ENCODE measurements around the gene ALOX12B.

- TF ChIP-seq CTCF (IDR thresholded peaks at IDR 0.05) = no peak
- no peak for TF ChIP-seq POLR2A (IDR thresholded peaks at IDR 0.05)
- TF ChIP-seq EP300 (IDR thresholded peaks at IDR 0.05) = no peak
- TF ChIP-seq POLR2AphosphoS5 (IDR thresholded peaks at IDR 0.05) = no peak
These were observed 6.7 kb downstream of the ALOX12B start for GRCh38 chr17:8080799-8081219.
